ENCODE measurements around the gene TENT5C.

DNA sequence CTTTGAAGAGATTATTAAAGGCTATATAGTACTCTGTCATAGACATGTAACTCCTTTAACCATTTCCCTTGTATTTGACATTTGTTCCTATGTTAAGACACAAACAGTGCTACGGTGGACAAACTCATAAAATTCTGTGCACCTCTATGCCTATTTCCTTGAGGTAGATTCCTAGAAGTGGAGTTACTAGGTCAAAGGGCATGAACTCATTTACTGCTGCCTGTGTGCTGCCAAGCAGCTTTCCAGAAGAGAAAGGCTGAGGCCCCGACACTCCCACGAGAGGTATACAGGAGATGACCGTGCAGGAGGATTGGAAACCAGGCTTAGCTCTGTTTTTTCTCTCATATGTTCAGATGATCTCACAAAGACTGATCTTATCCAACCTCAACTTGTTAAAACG is 34.4 kb upstream of the TENT5C start:
- TF ChIP-seq CTCF (tag by site-specific recombination; IDR thresholded peaks at IDR 0.05), result no peak
- TF ChIP-seq ZNF24 (tag by site-specific recombination; IDR thresholded peaks at IDR 0.05), result no peak
- TF ChIP-seq ZNF350 (tag by site-specific recombination; IDR thresholded peaks at IDR 0.05), result no peak
- no peak for TF ChIP-seq REST (tag by site-specific recombination; IDR thresholded peaks at IDR 0.05)

All from HEK293 (cell line).